K562 (cell line): ENCODE results near the gene TLX2. TPM values are rescaled to one million over a fixed set of nuclear protein-coding genes. Genes with fewer than 3 reads are reported as not detected.

Experiments used
- ETV5 ChIP-seq: sonication (generic); formaldehyde crosslinking; IDR thresholded peaks from 2 replicates; pipeline ENCODE4 v1.4.0; 2020; ENCODE audit warnings: low read depth, mild to moderate bottlenecking, missing genetic modification reagents
- GABPA ChIP-seq: fragments of 200-800 bp; sonication (Bioruptor generic); conservative IDR thresholded peaks from 2 replicates; pipeline ENCODE4 v1.6.1; 2016; ENCODE audit warnings: low read depth, missing genetic modification characterization, missing compliant biosample characterization
- GTF2E2 ChIP-seq: fragments of 200-800 bp; sonication (Bioruptor generic); IDR thresholded peaks from 2 replicates; pipeline ENCODE4 v1.6.1; 2016; ENCODE audit warnings: missing genetic modification characterization, missing compliant biosample characterization
- HEY1 ChIP-seq: fragments of 250-450 bp; sonication (Bioruptor Pico); IDR thresholded peaks from 2 replicates; pipeline ENCODE4 v1.5.0; 2020; ENCODE audit warnings: mild to moderate bottlenecking, moderate library complexity, borderline replicate concordance
- L3MBTL2 ChIP-seq: fragments of 450-650 bp; IDR thresholded peaks from 2 replicates; pipeline ENCODE4 v1.6.1; 2016; ENCODE audit warnings: mild to moderate bottlenecking, moderate library complexity
- LCOR ChIP-seq: sonication (generic); formaldehyde crosslinking; IDR thresholded peaks from 2 replicates; pipeline ENCODE4 v1.8.0; 2022; ENCODE audit warnings: mild to moderate bottlenecking, missing genetic modification reagents
- NR2C1 ChIP-seq, 2 experiments: fragments of 450-650 bp; IDR thresholded peaks; 2 replicates each; pipeline ENCODE4 v1.6.1; 2017; ENCODE audit warnings: mild to moderate bottlenecking in 2 of 2, antibody characterized with exemption in 1 of 2, inconsistent platforms in 1 of 2, missing compliant biosample characterization in 1 of 2, missing genetic modification characterization in 1 of 2
- PML ChIP-seq: IDR thresholded peaks from 2 replicates; pipeline ENCODE4 v1.6.1; 2012; ENCODE audit warnings: low read length, inconsistent platforms
- SAP30 ChIP-seq: fragments of 200-600 bp; sonication (generic); IDR thresholded peaks from 2 replicates; pipeline ENCODE4 v1.6.1; 2012; ENCODE audit warnings: borderline replicate concordance, low read depth, mild to moderate bottlenecking, moderate library complexity, low read length, control low read depth, inconsistent platforms; ENCODE audit not compliant: insufficient read depth, poor library complexity, severe bottlenecking
- STAT6 ChIP-seq: sonication (generic); formaldehyde crosslinking; IDR thresholded peaks from 2 replicates; pipeline ENCODE4 v1.8.1; 2023; ENCODE audit warnings: mild to moderate bottlenecking, missing genetic modification reagents
- SUPT5H ChIP-seq: fragments of 450-650 bp; IDR thresholded peaks from 2 replicates; pipeline ENCODE4 v1.6.1; 2016
- TBL1XR1 ChIP-seq, 2 experiments: IDR thresholded peaks; 2 replicates each; pipeline ENCODE4 v1.6.1; 2012; ENCODE audit warnings: improper control_type of control experiment in 2 of 2, low read length in 2 of 2, mild to moderate bottlenecking in 1 of 2
- ZNF318 ChIP-seq, 2 experiments: fragments of 450-650 bp; IDR thresholded peaks; 2 replicates each; pipeline ENCODE4 v1.6.1; 2016; ENCODE audit warnings: mild to moderate bottlenecking in 2 of 2, borderline replicate concordance in 1 of 2, low read depth in 1 of 2, moderate library complexity in 1 of 2
- polyA plus RNA-seq, 8 experiments: library from polyadenylated mRNA; depleted of rRNA in 4 of 8; stranded (reverse) in 5 of 8; unstranded in 3 of 8; fragments of >200 nt; fragmentation: Nextera tagmentation in 2 of 8; fragmentation: Illumina TruSeq in 1 of 8; extraction: Ambion mirVana in 2 of 8; extraction: Trizol in 1 of 8; gene quantifications; 2 replicates each; pipeline versions ENCODE4 v1.2.1 to v1.2.3, GENCODE V29; 2011 to 2014; ENCODE audit warnings: inconsistent platforms in 1 of 8, missing spikeins in 1 of 8
- total RNA-seq, 7 experiments: library from RNA; depleted of rRNA in 6 of 7; stranded (reverse); fragments of >200 nt in 6 of 7; fragmentation: Illumina TruSeq in 2 of 7; extraction: Trizol in 2 of 7; gene quantifications; 2 replicates each; pipeline versions ENCODE4 v1.2.1 to v1.2.3, GENCODE V29; 2011 to 2021; ENCODE audit warnings: low replicate concordance in 1 of 7

TLX2 gene
- total and polyA plus RNA-seq, 9 of the 15 experiments (the other 6 are each of a cell fraction or from before 2014, with no cell fraction given) = not detected

DNA sequence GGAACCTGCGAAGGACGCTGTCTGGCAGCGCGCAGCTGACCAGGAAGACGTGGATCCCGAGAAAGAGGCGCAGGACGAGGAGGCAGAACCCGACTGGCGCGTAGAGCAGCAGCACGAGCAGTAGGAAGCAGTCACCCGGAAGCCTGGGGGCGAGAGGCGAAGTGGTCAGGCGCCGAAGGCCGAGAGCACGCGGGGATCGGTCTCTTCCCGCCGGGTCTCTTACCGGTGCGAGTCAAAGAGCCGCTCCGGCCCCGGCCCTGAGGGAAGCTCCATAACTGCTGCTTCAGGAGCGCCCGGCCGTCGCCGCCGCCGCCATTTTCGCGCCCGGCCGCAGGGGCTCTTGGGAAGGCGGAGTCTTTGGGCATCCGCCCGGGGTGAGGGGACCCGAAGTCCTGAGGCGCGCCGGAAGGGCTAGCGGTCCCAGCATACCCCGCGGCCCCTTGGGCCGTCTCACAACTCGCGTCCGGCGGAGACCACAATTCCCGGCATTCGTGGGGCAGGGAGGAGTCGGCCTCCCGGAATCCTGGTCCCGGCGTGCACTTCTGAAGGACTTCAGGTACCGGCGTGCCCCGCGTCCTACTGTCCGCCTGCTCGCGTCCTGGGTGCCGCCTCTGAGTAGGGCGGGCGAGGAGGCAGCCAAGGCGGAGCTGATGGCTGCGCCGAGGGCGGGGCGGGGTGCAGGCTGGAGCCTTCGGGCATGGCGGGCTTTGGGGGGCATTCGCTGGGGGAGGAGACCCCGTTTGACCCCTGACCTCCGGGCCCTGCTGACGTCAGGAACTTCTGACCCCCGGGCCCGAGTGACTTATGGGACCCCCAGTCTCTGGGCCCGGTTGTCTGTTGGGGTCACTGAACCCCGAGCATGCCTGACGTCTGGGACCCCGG lies 15.3 kb downstream of the TLX2 start, which contains the start of the genes AUP1 and HTRA2 (continued):
- TF ChIP-seq HEY1 (CRISPR knock-in tag) = no peak
- peak; percentile 95 for TF ChIP-seq GABPA (tag)
- TF ChIP-seq GTF2E2 (tag) = peak; percentile 77; the same call in 1 of the 2 replicates
- peak; percentile 83 for TF ChIP-seq ETV5 (CRISPR knock-in tag)
- TF ChIP-seq NR2C1 (IDR thresholded peaks at IDR 0.05) = peak; percentile 88
- peak; percentile 90 for TF ChIP-seq NR2C1 (tag; IDR thresholded peaks at IDR 0.05)
- TF ChIP-seq PML = peak; percentile 81
- TF ChIP-seq TBL1XR1 (IDR thresholded peaks at IDR 0.05; ENCODE audit: low read length in 2 of 2) = peak in 1 of 2 experiments; percentile 31; a peak in 1 of 4 replicates
- peak; percentile 61; the same call in 1 of the 2 replicates for TF ChIP-seq LCOR (CRISPR knock-in tag)
- no peak for TF ChIP-seq ZNF318 (IDR thresholded peaks at IDR 0.05; ENCODE audit: borderline replicate concordance in 1 of 2, low read depth in 1 of 2)
- peak; percentile 81 for TF ChIP-seq SAP30
- TF ChIP-seq L3MBTL2 = peak; percentile 74
- TF ChIP-seq STAT6 = no peak
- peak; percentile 95 for TF ChIP-seq SUPT5H
